HCT116 (cell line): Measurements from ENCODE around the gene BMERB1.

Experiments
- POLR2A ChIP-seq: IDR thresholded peaks from 2 replicates; pipeline ENCODE4 v1.7.0; 2011; ENCODE audit warnings: borderline replicate concordance; ENCODE audit not compliant: insufficient read depth, insufficient read length; ENCODE audit errors: extremely low read depth
- SRF ChIP-seq: IDR thresholded peaks from 2 replicates; pipeline ENCODE4 v1.6.1; 2012; ENCODE audit warnings: low read depth
- TF ChIP-seq, protein P1 (sequence below), 3 experiments: fragments of 200-600 bp in 1 of 3; sonication (generic) in 1 of 3; IDR thresholded peaks in 2 of 3; conservative IDR thresholded peaks in 1 of 3; 2 replicates each; pipeline ENCODE4 v1.5.1; 2012 to 2017; ENCODE audit warnings: low read depth in 2 of 3, low read length in 2 of 3, antibody characterized with exemption in 1 of 3, borderline replicate concordance in 1 of 3, control low read depth in 1 of 3, mild to moderate bottlenecking in 1 of 3, mixed read lengths in 1 of 3, mixed run types in 1 of 3, moderate library complexity in 1 of 3; ENCODE audit not compliant: insufficient read depth in 1 of 3

DNA sequence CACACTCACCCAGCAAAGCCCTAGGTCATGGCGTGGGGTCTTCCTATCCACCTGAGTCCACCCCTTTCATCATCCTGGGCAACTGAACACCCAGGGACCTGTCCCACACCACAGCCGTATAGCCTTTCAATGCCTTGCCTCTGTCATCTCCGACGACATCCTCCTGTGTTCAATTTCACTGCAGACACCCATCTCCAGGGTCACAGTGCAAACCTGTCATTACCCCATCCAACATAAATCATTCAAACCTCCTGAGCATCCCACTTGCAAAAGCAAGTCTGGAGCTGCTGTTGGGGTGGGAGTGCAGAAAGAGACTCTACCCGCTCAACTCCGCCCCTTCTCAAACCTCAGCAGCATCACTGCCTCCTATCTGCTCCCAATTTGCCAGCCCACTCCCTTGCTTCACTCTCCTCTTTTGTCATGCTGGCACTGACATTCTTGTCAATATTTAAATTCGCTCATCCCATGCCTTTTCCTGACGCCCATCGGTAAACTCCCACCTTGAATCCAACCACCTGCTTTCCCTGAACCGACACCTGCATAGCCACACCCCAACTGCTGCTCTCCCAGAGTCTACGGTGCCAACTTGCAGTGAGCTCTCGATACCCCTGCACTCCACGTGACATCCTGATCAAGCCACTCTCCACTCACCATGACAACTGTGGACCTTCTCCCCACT, 171.6 kb downstream of the BMERB1 start:
- TF ChIP-seq POLR2A: no peak
- TF ChIP-seq SRF: no peak
- TF ChIP-seq, protein P1, sequence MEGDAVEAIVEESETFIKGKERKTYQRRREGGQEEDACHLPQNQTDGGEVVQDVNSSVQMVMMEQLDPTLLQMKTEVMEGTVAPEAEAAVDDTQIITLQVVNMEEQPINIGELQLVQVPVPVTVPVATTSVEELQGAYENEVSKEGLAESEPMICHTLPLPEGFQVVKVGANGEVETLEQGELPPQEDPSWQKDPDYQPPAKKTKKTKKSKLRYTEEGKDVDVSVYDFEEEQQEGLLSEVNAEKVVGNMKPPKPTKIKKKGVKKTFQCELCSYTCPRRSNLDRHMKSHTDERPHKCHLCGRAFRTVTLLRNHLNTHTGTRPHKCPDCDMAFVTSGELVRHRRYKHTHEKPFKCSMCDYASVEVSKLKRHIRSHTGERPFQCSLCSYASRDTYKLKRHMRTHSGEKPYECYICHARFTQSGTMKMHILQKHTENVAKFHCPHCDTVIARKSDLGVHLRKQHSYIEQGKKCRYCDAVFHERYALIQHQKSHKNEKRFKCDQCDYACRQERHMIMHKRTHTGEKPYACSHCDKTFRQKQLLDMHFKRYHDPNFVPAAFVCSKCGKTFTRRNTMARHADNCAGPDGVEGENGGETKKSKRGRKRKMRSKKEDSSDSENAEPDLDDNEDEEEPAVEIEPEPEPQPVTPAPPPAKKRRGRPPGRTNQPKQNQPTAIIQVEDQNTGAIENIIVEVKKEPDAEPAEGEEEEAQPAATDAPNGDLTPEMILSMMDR (IDR thresholded peaks at IDR 0.05 in 2 of 3, conservative IDR thresholded peaks at IDR 0.05 in 1 of 3; ENCODE audit: borderline replicate concordance in 1 of 3, insufficient read depth in 1 of 3, low read depth in 2 of 3, low read length in 2 of 3): no peak
